Keratinocyte (primary cell): ENCODE results near the gene CRISPLD2. TPM values are rescaled to one million over a fixed set of nuclear protein-coding genes. Genes with fewer than 3 reads are reported as not detected.

ENCODE experiments used
- DNase-seq: peaks from one replicate; pipeline ENCODE4 v3.0.0-alpha.2; 2011; ENCODE audit warnings: low read depth, missing footprints, low spot score
- FAIRE-seq: peaks from 2 replicates; lab custom pipeline; 2011; peaks lifted over from hg19 to GRCh38; lab: Jason Lieb, UNC
- H2AFZ ChIP-seq: 2 replicates; pipeline ENCODE4 v1.6.0; 2012; ENCODE audit warnings: low read length, control low read depth, inconsistent platforms; ENCODE audit not compliant: control insufficient read depth
- H3K27ac ChIP-seq: 2 replicates; pipeline ENCODE4 v1.5.1; 2011; ENCODE audit warnings: low read length; ENCODE audit not compliant: control insufficient read depth, insufficient read depth
- H3K27me3 ChIP-seq: 3 replicates; pipeline ENCODE4 v1.6.0; 2011; ENCODE audit warnings: low read length; ENCODE audit not compliant: control insufficient read depth, insufficient read depth; ENCODE audit errors: extremely low read depth
- H3K36me3 ChIP-seq, 2 experiments: 2 replicates in 1 of 2; 3 replicates in 1 of 2; pipeline ENCODE4 v1.5.1; 2011; ENCODE audit warnings: low read length in 2 of 2, mild to moderate bottlenecking in 1 of 2; ENCODE audit not compliant: control insufficient read depth in 2 of 2, insufficient read depth in 2 of 2; ENCODE audit errors: extremely low read depth in 1 of 2
- H3K4me1 ChIP-seq: 3 replicates; pipeline ENCODE4 v1.5.1; 2011; ENCODE audit warnings: low read length; ENCODE audit not compliant: control insufficient read depth, insufficient read depth; ENCODE audit errors: extremely low read depth
- H3K4me2 ChIP-seq: 3 replicates; pipeline ENCODE4 v1.6.0; 2011; ENCODE audit warnings: low read depth, low read length; ENCODE audit not compliant: control insufficient read depth, insufficient read depth; ENCODE audit errors: extremely low read depth
- H3K4me3 ChIP-seq, 3 experiments: fragments of 200-600 bp in 1 of 3; sonication (generic) in 1 of 3; 2 replicates in 2 of 3; 3 replicates in 1 of 3; pipeline ENCODE4 v1.5.1; 2011 to 2016; ENCODE audit warnings: low read length in 3 of 3, mild to moderate bottlenecking in 3 of 3, control low read depth in 2 of 3, inconsistent platforms in 1 of 3, low read depth in 1 of 3, mixed read lengths in 1 of 3, mixed run types in 1 of 3, moderate library complexity in 1 of 3; ENCODE audit not compliant: control insufficient read depth in 2 of 3, insufficient read depth in 2 of 3; ENCODE audit errors: extremely low read depth in 1 of 3
- H3K79me2 ChIP-seq: 2 replicates; pipeline ENCODE4 v1.6.0; 2012; ENCODE audit warnings: low read length; ENCODE audit not compliant: control insufficient read depth, insufficient read depth
- H3K9ac ChIP-seq: 3 replicates; pipeline ENCODE4 v1.6.0; 2011; ENCODE audit warnings: low read length; ENCODE audit not compliant: control insufficient read depth, insufficient read depth; ENCODE audit errors: extremely low read depth
- H3K9me1 ChIP-seq: 3 replicates; pipeline ENCODE4 v1.6.0; 2011; ENCODE audit warnings: low read length; ENCODE audit not compliant: control insufficient read depth, insufficient read depth; ENCODE audit errors: extremely low read depth
- H3K9me3 ChIP-seq: 2 replicates; pipeline ENCODE4 v1.5.1; 2012; ENCODE audit warnings: low read depth, low read length; ENCODE audit not compliant: control insufficient read depth
- H4K20me1 ChIP-seq: 3 replicates; pipeline ENCODE4 v1.6.0; 2011; ENCODE audit warnings: low read length; ENCODE audit not compliant: control insufficient read depth, insufficient read depth; ENCODE audit errors: extremely low read depth
- EZH2 ChIP-seq: IDR thresholded peaks from one replicate; pipeline ENCODE4 v1.6.1; 2012; ENCODE audit warnings: inconsistent platforms, mild to moderate bottlenecking, low read length, moderate library complexity
- dilution Hi-C: fragments of 300-500 bp; cut with MboI; formaldehyde crosslinking; loops from one replicate; pipeline ENCODE4 v1.7.0; 2020; ENCODE audit warnings: low sequenced_read_pairs; ENCODE audit not compliant: extremely low pct_ligation_motif_present
- polyA plus RNA-seq, 5 experiments: library from polyadenylated mRNA; depleted of rRNA in 3 of 5; stranded (reverse) in 3 of 5; stranded (forward) in 1 of 5; unstranded in 1 of 5; fragments of >200 nt; gene quantifications; 1 replicate in 1 of 5; 2 replicates in 3 of 5; 3 replicates in 1 of 5; pipeline versions ENCODE4 v1.2.1 to v1.2.3, GENCODE V29; 2011 to 2012; ENCODE audit warnings: missing spikeins in 2 of 5, low read depth in 1 of 5, low replicate concordance in 1 of 5
- TF ChIP-seq, protein P1 (sequence below), 3 experiments: IDR thresholded peaks in 1 of 3; conservative IDR thresholded peaks in 1 of 3; optimal IDR thresholded peaks in 1 of 3; 2 replicates in 2 of 3; 3 replicates in 1 of 3; pipeline versions ENCODE3 to v1.5.1; 2011; ENCODE audit warnings: low read length in 3 of 3, mild to moderate bottlenecking in 3 of 3, moderate library complexity in 2 of 3, control low read depth in 1 of 3, inconsistent platforms in 1 of 3; ENCODE audit not compliant: insufficient read depth in 2 of 3; ENCODE audit errors: extremely low read depth in 1 of 3

Gene CRISPLD2
- polyA plus RNA-seq, 1 donor (not counting 4 experiments of a cell fraction or from before 2014, with no cell fraction given): 1.2 TPM

DNA sequence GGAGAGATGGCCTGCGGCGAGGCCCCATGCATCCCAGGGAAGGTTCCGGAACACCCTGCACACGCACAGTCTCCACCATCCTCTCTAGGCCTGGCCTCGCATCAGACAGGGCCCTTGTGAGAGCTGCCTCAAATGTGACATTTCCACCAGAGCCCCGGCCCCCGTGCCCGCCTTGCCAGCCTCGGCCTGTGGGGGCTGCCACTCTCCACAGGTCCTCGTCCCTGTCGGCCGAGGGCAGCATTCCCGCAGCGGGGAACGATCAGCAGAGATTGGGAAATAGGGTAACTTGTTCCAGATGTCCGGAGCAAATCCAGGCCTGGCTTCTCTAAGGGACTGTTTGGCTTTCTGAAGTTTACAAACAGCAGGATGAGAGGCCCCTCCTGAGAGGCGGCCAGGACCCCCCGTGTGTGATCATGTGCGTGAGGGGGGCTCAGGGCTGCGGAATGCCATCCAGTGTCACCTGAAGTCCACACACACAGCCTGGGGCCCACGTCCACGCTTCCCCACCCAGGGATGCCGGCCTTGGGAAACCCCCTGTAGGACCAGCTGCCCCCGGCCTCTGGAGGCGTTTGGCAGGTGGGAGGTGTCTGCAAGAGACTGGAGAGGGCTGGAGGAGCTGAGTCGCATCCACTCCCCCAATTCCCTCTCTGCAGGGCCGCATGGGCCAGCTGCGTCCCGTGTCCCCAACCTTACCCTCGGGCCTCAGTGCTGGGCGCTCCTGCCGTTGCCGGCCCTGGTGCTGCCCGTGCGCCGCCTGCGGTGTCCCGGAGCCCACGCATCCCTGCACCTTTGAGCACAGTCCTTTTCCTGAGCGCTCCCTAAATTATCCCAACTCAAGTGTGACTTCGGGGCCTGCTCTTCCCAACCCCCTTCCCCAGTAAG, 121.1 kb downstream of the CRISPLD2 start:
- Histone ChIP-seq H3K9ac (no peak overlapping the region), H3K27me3 (no peaks in the 10 kb centered on the region), H3K9me3 (no peaks in the 10 kb centered on the region), H3K9me1 (no peaks in the 10 kb centered on the region), H3K4me1 (no peaks in the 10 kb centered on the region), H4K20me1 (no peaks in the 10 kb centered on the region), H3K27ac (no peak overlapping the region), H3K79me2 (no peaks in the 10 kb centered on the region), H3K36me3 (no peaks in the 10 kb centered on the region), H3K4me3 (no peak overlapping the region), H2AFZ (no peak overlapping the region), H3K4me2 (no peak overlapping the region)
- TF ChIP-seq EZH2: no peak
- TF ChIP-seq, protein P1, sequence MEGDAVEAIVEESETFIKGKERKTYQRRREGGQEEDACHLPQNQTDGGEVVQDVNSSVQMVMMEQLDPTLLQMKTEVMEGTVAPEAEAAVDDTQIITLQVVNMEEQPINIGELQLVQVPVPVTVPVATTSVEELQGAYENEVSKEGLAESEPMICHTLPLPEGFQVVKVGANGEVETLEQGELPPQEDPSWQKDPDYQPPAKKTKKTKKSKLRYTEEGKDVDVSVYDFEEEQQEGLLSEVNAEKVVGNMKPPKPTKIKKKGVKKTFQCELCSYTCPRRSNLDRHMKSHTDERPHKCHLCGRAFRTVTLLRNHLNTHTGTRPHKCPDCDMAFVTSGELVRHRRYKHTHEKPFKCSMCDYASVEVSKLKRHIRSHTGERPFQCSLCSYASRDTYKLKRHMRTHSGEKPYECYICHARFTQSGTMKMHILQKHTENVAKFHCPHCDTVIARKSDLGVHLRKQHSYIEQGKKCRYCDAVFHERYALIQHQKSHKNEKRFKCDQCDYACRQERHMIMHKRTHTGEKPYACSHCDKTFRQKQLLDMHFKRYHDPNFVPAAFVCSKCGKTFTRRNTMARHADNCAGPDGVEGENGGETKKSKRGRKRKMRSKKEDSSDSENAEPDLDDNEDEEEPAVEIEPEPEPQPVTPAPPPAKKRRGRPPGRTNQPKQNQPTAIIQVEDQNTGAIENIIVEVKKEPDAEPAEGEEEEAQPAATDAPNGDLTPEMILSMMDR (optimal IDR thresholded peaks at IDR 0.05 in 1 of 3, IDR thresholded peaks at IDR 0.05 in 1 of 3, conservative IDR thresholded peaks at IDR 0.05 in 1 of 3; ENCODE audit: extremely low read depth in 1 of 3, insufficient read depth in 2 of 3, low read length in 3 of 3): no peak
- no peak for FAIRE-seq
- dilution Hi-C loops: loop anchor here (10.0 kb wide), 1 partner anchor 76 kb away; no protein-coding TSS in a partner anchor
- no peak for DNase-seq

DNA sequence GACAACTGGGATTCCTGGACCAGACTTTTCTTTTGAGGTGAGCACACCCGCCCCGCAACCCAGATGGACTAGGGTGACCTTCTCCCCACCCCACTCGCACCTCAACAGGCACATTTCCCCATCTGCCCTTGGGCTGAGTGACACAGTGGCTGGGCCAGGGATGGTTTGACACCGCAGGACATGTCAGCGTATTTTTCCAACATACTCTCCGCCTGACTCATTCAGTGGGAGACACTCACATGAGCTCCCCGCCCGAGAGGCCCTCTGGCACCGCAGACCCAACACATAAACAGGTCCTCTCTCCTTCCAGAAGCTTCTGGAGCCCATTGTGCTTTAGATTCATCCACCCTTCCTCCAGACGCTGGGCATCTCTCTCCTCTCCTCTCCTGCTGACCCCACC, 122.1 kb downstream of the CRISPLD2 start:
- no peak overlapping the region for H3K27ac ChIP-seq
- FAIRE-seq (peak; percentile 26), DNase-seq (peak; percentile 69)
- no peak overlapping the region for H3K4me3 ChIP-seq
- no peak overlapping the region for H3K4me2 ChIP-seq
- H3K27me3 ChIP-seq: no peaks in the 10 kb centered on the region
- H3K9ac ChIP-seq: no peak overlapping the region
- no peaks in the 10 kb centered on the region for H3K9me3 ChIP-seq
- H3K79me2 ChIP-seq: no peaks in the 10 kb centered on the region
- dilution Hi-C loops: loop anchor here (10.0 kb wide), 1 partner anchor 77 kb away; no protein-coding TSS in a partner anchor
- H3K9me1 ChIP-seq: no peaks in the 10 kb centered on the region
- H4K20me1 ChIP-seq: no peaks in the 10 kb centered on the region
- no peaks in the 10 kb centered on the region for H3K4me1 ChIP-seq
- no peaks in the 10 kb centered on the region for H3K36me3 ChIP-seq
- no peak overlapping the region for H2AFZ ChIP-seq
- TF ChIP-seq, protein P1 (optimal IDR thresholded peaks at IDR 0.05 in 1 of 3, IDR thresholded peaks at IDR 0.05 in 1 of 3, conservative IDR thresholded peaks at IDR 0.05 in 1 of 3; ENCODE audit: extremely low read depth in 1 of 3, insufficient read depth in 2 of 3, low read length in 3 of 3): no peak
- TF ChIP-seq EZH2: no peak
